Activated CD8-positive, alpha-beta memory T cell treated with anti-CD3 and anti-CD28 coated beads, Interleukin-2, amount 50 U/mL, for 4 hours (primary cell): ENCODE measurements around the gene VWA8.
"Not testable (repeated sequence)": the region's sequence is repeated elsewhere in the genome, so short reads cannot be mapped to it uniquely, and the experiment has no call there.

Experiments
- DNase-seq: peaks from one replicate; pipeline ENCODE4 v3.0.0-alpha.2; 2020

VWA8 gene

DNA sequence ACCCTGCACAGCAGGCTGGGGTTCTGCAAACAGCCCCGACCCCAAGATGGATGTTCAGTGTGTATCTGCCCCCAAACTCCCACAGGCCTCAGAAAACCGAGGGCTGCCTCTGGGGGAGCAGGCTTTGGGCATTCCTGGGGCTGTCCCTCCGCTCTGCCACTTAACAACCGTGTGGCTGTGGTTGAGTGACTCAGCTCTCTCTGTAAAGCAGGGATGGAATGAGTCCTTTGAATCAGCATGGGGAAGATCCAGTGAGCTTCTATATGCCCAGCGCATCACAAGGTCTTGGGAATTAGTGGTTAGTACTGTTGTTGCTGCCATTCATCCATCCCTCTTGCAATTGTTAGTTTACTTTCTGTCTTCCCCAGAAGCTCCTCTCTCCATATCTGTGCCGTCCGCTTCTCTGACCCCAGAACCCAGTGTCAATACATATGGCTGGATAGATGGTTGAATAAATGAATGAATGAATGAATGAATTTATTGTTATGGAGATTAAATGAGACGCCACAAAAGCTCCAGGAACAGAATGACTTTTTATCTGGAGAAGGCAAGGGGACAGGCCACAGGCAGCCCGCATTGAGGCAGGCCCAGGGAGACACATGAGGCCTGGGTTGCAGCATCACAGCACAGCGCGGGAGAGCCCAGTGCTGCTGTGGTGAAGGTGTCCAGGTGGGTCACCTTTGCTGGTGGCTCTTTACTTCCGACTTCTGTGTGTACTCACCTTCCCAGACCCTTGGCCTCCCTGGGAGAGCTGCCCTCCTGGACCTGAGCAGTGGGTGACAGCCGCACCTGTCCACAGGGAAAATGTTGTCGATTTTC is 414.3 kb downstream of the VWA8 start:
- no peak for DNase-seq

DNA sequence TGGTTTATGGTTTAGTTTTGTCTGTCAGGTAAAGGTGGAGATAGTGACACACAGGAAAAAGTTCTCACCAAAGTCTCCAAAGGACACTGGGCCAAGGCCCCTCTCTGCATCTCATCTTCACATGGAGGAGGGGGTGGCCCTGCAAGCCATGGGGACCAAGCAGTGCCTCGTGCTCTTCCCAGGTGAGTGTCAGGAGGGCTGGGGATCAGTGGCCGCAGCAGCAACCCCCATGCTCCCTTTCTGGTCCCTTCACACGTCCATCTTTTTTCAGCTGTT is 415.5 kb downstream of the VWA8 start:
- DNase-seq, result no peak

GRCh38 chr13:41543664-41544300 is 417.1 kb downstream of the VWA8 start:
- no peak for DNase-seq

DNA sequence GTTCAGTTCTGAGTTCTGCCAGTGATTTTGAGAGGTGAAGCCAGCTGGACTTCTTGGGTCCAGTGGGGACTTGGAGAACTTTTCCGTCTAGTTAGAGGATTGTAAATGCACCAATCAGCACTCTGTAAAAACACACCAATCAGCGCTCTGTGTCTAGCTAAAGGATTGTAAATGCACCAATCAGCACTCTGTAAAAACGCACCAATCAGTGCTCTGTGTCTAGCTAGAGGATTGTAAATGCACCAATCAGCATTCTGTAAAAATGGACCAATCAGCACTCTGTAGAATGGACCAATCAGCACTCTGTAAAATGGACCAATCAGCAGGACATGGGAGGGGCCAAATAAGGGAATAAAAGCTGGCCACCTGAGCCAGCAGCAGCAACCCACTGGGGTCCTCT is 418.1 kb downstream of the VWA8 start:
- DNase-seq, result not testable (repeated sequence)

GRCh38 chr13:41542281-41542680 is 418.6 kb downstream of the VWA8 start:
- DNase-seq, result no peak

DNA sequence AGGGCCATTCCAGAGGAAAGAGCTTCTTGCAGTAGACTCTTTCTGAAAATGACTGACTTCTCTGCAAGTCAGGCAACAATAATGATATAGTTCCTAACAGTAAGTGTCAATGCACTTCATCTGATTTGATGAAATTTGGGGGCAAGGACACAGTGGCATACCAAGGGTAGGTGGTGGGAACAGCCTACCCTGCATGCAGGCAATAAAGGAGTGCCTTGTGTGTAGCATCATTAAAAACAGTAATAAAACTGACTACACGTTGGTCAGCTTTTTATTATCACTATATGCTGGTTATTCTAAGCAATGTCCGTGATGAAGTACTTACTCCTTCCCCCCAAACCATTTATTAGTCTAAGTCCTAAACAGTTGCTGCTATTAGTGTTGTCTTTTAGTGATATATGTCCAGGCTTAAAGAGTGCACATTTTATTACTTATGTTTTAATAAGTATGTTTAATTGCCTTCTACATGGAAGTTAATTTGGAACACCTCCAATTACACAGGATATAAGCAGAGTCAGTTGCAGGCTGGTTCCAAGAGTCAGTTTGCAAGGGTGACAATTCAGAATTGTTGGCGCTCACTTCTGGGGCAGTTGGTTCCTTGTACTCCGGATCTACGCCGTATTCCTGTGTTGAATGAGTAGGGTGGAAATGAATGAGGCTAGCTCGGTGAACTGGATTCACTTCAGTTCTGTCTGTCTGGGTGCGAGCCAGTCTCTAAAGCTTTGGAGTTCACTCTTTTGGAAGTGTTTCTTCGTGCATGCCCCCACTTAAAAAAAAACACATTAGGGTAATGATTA is 419.6 kb downstream of the VWA8 start:
- no peak for DNase-seq

DNA sequence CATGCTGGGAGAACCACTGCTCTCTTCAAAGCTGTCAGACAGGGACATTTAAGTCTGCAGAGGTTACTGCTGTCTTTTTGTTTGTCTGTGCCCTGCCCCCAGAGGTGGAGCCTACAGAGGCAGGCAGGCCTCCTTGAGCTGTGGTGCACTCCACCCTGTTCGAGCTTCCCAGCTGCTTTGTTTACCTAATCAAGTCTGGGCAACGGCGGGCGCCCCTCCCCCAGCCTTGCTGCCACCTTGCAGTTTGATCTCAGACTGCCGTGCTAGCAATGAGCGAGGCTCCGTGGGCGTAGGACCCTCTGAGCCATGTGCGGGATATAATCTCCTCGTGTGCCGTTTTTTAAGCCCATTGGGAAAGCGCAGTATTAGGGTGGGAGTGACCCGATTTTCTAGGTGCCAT is 420.7 kb downstream of the VWA8 start:
- not testable (repeated sequence) for DNase-seq

- no peak for DNase-seq
Observed at GRCh38 chr13:41533266-41534052, 427.4 kb downstream of the VWA8 start.

- DNase-seq, result no peak
Observed at GRCh38 chr13:41528021-41528420, 432.9 kb downstream of the VWA8 start.

- DNase-seq, result no peak
Observed at GRCh38 chr13:41520660-41521630, 440.0 kb downstream of the VWA8 start.

GRCh38 chr13:41520016-41520659 is 440.8 kb downstream of the VWA8 start:
- no peak for DNase-seq
